Peyer's patch (tissue), 4 donors: ENCODE data around the gene KIF26B.

Experiments used
- CTCF ChIP-seq, 6 experiments: fragments of 450-650 bp in 4 of 6; fragments of 200-600 bp in 2 of 6; sonication (generic) in 1 of 6; IDR thresholded peaks; one replicate each; pipeline ENCODE4 v1.5.1; 2017 to 2019; ENCODE audit warnings: antibody characterized with exemption in 6 of 6, mild to moderate bottlenecking in 3 of 6, moderate library complexity in 1 of 6
- POLR2A ChIP-seq, 2 donors: fragments of 450-650 bp; IDR thresholded peaks; one replicate each; pipeline ENCODE4 v1.5.1; 2017; ENCODE audit warnings: antibody characterized with exemption in 2 of 2, mild to moderate bottlenecking in 2 of 2, moderate library complexity in 2 of 2

DNA sequence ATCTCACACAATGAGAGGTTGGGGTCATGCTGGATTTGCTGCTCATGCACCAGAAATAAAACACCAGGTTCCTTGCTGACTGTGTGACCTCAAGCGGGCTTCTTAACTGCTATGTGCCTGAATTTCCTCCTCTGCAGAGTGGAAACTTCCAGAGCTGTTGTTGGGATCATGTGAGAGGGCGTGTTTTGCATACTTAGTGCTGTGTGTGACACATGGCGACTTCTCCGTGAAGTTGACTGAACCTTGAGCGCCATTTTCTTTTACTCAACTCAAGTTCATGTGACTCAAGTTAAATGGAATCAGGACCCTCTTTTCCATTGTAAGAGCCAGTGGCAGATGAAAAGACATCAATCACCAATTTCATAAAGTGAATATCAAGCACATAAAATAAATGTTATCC is 224.0 kb downstream of the KIF26B start:
- TF ChIP-seq CTCF (IDR thresholded peaks at IDR 0.05), result no peak
- no peak for TF ChIP-seq POLR2A (IDR thresholded peaks at IDR 0.05)
